Effector memory CD4-positive, alpha-beta T cell (primary cell): Measurements from ENCODE around the gene H2AZ2.
"Not testable (repeated sequence)": the region's sequence is repeated elsewhere in the genome, so short reads cannot be mapped to it uniquely, and the experiment has no call there.

Experiments used
- DNase-seq, 3 donors: peaks; one replicate each; pipeline ENCODE4 v3.0.0-alpha.2; 2020
- H3K27ac ChIP-seq: 2 replicates; pipeline ENCODE4 v1.7.0; 2013; ENCODE audit warnings: mild to moderate bottlenecking, low read length, moderate library complexity; ENCODE audit not compliant: insufficient read depth, poor library complexity, severe bottlenecking
- H3K27me3 ChIP-seq: replicated peaks from 2 replicates; pipeline ENCODE4 v1.7.0; 2013; ENCODE audit warnings: mild to moderate bottlenecking, low read length; ENCODE audit not compliant: insufficient read depth, control insufficient read depth, poor library complexity, severe bottlenecking
- H3K36me3 ChIP-seq: 2 replicates; pipeline ENCODE4 v1.7.0; 2013; ENCODE audit warnings: mild to moderate bottlenecking, low read length, moderate library complexity; ENCODE audit not compliant: control insufficient read depth, insufficient read depth
- H3K4me1 ChIP-seq: 2 replicates; pipeline ENCODE4 v1.7.0; 2013; ENCODE audit warnings: low read length, mild to moderate bottlenecking; ENCODE audit not compliant: control insufficient read depth, insufficient read depth, poor library complexity, severe bottlenecking
- H3K4me3 ChIP-seq: 2 replicates; pipeline ENCODE4 v1.7.0; 2013; ENCODE audit warnings: low read length, low read depth, mild to moderate bottlenecking; ENCODE audit not compliant: insufficient read depth, poor library complexity, severe bottlenecking
- H3K9me3 ChIP-seq: 2 replicates; pipeline ENCODE4 v1.7.0; 2013; ENCODE audit warnings: mild to moderate bottlenecking, low read length, moderate library complexity; ENCODE audit not compliant: control insufficient read depth

Gene H2AZ2

DNA sequence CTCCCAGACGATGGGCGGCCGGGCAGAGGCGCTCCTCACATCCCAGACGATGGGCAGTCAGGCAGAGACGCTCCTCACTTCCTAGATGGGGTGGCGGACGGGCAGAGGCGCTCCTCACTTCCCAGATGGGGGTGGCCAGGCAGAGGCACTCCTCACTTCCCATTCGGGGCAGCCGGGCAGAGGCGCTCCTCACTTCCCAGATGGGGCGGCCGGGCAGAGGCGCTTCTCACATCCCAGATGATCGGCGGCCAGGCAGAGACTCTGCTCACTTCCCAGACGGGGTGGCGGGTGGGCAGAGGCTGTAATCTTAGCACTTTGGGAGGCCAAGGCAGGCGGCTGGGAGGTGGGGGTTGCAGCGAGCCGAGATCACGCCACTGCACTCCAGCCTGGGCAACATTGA lies 24.0 kb upstream of the H2AZ2 start:
- H3K27me3 ChIP-seq: not testable (repeated sequence)

DNA sequence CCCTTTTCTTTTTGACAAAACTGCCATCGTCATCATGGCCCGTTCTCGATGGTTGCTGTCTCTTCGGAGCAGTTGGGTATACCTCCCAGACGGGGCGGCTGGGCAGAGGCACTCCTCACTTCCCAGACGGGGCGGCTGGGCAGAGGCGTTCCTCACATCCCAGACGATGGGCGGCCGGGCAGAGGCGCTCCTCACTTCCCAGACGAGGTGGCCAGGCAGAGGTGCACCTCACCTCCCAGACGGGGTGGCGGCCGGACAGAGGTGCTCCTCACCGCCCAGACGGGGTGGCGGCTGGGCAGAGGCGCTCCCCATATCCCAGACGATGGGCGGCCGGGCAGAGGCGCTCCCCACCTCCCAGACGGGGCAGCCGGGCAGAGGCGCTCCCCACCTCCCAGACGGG lies 22.9 kb upstream of the H2AZ2 start:
- H3K27me3 ChIP-seq, H3K27ac ChIP-seq, DNase-seq, H3K9me3 ChIP-seq, H3K4me3 ChIP-seq, H3K4me1 ChIP-seq, H3K36me3 ChIP-seq: not testable (repeated sequence)

More for the DNA sequence above, 24.0 kb upstream of the H2AZ2 start:
- not testable (repeated sequence) for H3K9me3 ChIP-seq, H3K4me1 ChIP-seq, H3K36me3 ChIP-seq, H3K4me3 ChIP-seq, H3K27ac ChIP-seq, DNase-seq

DNA sequence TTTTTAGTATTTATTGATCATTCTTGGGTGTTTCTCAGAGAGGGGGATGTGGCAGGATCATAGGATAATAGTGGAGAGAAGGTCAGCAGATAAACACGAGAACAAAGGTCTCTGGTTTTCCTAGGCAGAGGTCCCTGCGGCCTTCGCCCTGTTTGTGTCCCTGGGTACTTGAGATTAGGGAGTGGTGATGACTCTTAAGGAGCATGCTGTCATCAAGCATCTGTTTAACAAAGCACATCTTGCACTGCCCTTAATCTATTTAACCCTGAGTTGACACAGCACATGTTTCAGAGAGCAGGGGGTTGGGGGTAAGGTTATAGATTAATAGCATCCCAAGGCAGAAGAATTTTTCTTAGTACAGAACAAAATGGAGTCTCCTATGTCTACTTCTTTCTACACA lies 22.4 kb upstream of the H2AZ2 start:
- not testable (repeated sequence) for H3K36me3 ChIP-seq, H3K27ac ChIP-seq, H3K9me3 ChIP-seq, H3K27me3 ChIP-seq, H3K4me3 ChIP-seq, H3K4me1 ChIP-seq, DNase-seq

DNA sequence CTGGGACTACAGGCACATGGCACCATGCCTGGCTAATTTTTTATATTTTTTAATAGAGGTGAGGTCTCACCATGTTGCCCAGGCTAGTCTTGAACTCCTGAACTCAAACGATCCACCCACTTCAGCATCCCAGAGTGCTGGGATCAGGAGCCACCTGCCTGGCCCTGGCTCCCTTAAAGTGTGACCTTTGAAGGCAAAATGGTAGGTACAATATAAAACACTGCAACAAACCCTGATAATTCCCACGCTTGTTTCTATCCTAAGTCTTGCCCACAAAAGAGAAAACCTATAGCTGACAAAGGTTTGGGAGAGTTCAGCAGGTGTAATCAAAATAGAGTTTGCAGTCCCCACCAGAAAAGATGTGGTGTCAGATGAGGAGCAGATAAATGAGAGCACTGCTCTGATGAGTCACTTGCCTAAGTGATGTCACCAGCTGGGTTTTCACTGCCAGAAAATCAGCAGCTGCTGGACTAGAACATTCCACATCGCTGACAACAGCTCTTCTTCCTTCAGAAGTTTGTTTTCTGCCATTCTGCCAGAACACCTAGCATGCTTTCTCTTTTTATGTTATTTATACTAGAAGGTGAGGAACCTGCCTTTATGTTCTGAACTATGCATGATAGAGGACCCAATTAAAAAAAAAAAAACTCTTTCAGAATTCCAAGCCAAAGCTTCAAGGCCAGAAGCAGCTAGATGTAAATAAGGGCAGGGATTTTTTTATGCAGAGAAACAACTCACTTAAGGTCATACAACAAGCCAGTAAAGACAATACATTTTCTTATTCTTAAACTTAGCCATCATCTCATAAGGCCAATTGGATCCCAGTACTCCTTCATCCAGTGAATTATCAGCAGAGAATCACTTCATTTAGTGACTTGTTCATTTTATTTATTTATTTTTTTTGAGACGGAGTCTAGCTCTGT lies 19.4 kb upstream of the H2AZ2 start:
- H3K27ac ChIP-seq: no peak overlapping the region
- H3K27me3 ChIP-seq: no peaks in the 10 kb centered on the region
- no peaks in the 10 kb centered on the region for H3K9me3 ChIP-seq
- no peaks in the 10 kb centered on the region for H3K4me1 ChIP-seq
- no peak for DNase-seq
- H3K4me3 ChIP-seq: no peak overlapping the region
- no peaks in the 10 kb centered on the region for H3K36me3 ChIP-seq

DNA sequence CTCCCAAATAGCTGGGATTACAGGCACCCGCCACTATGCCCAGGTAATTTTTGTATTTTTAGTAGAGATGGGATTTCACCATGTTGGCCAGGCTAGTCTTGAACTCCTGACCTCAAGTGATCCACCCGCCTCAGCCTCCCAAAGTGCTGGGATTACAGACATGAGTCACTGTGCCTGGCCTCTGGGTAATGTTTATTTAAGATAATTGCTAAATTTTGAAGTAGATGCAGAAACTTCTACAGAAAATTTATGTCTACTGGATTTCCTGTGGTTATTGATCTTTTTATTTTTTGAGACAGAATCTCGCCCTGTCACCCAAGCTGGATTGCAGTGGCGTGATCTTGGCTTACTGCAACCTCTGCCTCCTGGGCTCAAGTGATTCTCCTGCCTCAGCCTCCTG lies 14.1 kb upstream of the H2AZ2 start:
- H3K4me3 ChIP-seq, H3K27me3 ChIP-seq, H3K4me1 ChIP-seq, H3K27ac ChIP-seq, H3K36me3 ChIP-seq, H3K9me3 ChIP-seq, DNase-seq: not testable (repeated sequence)

DNA sequence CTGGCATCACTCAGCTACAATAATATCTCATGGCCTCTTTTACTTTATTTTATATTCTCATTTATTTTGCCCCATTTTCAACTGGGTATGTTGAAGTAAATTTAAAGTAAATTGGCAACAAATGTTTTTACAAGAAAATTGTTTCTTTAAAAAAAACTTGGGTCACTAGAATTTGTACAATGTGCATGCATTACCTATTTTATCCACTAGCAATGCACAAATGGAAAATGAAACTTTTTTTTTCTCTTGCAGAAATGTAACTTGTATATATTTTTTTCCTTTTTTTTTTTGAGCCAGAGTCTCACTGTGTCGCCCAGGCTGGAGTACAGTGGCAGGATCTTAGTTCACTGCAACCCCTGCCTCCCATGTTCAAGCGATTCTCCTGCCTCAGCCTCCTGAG lies 10.3 kb upstream of the H2AZ2 start:
- Histone ChIP-seq H3K9me3 (no peaks in the 10 kb centered on the region), H3K4me1 (no peaks in the 10 kb centered on the region), H3K4me3 (no peak overlapping the region), H3K27me3 (no peaks in the 10 kb centered on the region), H3K27ac (no peak overlapping the region), H3K36me3 (no peaks in the 10 kb centered on the region)
- DNase-seq: no peak

DNA sequence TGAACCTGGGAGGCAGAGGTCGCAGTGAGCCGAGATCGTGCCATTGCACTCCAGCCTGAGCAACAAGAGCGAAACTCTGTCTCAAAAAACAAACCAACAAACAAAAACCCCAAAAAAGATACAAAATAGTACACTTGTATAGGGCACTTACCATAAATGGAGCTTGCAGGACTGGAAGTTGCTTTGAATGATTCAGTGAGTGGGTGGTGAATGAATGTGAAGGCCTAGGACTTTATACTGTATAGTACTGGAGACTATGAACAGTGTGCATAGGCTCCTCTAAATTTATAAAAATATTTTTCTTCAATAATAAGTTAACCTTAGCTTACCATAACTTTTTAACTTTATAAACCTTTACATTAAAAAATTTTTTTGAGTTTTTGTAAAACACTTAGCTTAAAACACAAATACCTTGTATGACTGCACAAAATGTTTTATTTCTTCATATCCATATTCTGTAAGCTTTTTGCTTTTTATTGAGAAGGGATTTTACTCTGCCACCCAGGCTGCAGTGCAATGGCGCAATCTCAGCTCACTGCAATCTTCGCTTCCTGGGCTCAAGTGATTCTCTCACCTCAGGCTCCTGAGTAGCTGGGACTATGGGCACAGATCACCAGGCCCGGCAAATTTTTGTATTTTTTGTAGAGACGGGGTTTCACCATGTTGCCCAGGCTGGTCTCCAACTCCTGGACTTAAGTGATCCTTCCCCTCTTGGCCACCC lies 6.9 kb upstream of the H2AZ2 start:
- no peak for DNase-seq
- Histone ChIP-seq H3K9me3 (no peaks in the 10 kb centered on the region), H3K4me1 (no peaks in the 10 kb centered on the region), H3K36me3 (no peaks in the 10 kb centered on the region), H3K27ac (no peak overlapping the region), H3K4me3 (no peak overlapping the region), H3K27me3 (no peaks in the 10 kb centered on the region)

DNA sequence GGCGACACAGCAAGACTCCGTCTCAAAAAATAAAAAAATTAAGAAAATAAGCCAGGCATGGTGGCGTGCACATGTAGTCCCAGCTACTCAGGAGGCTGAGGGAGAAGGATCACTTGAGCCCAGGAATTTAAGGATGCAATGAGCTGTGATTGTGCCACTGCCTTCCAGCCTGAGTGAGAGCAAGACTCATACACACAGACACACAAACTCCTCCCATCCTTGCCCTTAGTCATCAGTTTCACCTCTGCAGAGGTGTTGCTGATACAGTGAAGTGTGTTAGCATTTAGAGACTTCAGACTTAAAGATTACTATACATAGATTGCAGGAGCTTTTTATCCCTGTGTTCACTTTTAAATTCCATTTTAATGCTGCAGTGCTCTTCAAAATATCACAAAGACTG lies 5.5 kb upstream of the H2AZ2 start:
- Histone ChIP-seq H3K4me1 (no peaks in the 10 kb centered on the region), H3K9me3 (no peaks in the 10 kb centered on the region), H3K36me3 (no peaks in the 10 kb centered on the region), H3K27me3 (no peaks in the 10 kb centered on the region), H3K27ac (no peak overlapping the region), H3K4me3 (no peak overlapping the region)
- DNase-seq: no peak

DNA sequence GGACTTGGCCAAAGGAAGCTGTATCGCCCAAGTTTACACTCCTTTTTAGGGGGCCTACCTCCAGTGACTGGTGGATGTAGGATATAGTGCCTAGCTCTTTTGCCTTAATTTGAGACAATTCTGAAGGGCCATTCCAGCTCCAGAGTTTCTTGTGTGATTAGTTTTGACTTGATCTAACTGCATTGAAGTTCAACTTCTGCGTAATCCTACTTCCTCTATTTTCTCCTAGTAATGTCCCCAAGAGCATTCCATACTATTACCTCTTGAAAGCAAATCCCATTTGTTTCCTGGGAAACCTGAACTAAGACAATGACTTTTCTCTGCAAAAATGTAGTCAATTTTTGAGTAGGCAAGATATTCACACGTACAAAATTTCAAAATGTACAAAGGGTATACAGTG lies 4.7 kb upstream of the H2AZ2 start:
- Histone ChIP-seq H3K36me3 (no peaks in the 10 kb centered on the region), H3K27me3 (no peaks in the 10 kb centered on the region), H3K9me3 (no peaks in the 10 kb centered on the region), H3K27ac (no peak overlapping the region), H3K4me1 (no peaks in the 10 kb centered on the region), H3K4me3 (no peak overlapping the region)
- no peak for DNase-seq

DNA sequence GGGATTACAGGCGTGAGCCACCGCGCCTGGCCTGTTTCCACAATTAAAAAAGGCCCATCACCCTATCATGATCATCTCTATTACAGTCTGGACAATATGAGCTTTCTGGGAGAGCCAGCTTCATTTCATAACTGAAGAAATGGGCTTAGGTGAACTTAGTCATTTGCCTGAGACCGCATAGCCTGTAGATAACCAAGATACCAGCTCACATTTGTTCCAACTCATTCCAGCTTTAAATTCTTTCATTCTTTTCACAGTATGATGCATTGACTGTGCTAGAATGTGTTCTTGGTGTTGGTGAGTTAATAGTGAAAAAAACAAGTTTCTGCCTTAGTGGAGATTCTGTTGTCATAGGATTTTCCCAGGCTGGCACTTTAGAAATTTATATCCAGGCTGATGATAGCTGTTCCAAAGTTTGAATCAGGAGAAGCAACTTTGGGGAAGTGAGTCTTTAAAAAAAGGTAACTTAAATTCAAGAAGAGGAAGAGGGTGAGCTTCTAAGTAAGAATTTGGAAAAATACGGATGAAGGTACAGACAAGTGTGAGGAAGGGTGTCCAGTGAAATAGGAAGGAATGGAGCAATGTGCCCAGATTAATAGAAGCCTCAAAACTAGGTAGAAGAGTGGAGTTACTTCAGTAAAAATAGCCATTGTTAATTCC lies 2.1 kb upstream of the H2AZ2 start:
- H3K4me1 ChIP-seq: peaks cover 3% of the 10 kb centered on the region
- H3K27me3 ChIP-seq: no peaks in the 10 kb centered on the region
- no peak overlapping the region for H3K27ac ChIP-seq
- no peak for DNase-seq
- H3K9me3 ChIP-seq: no peaks in the 10 kb centered on the region
- H3K4me3 ChIP-seq: no peak overlapping the region
- no peaks in the 10 kb centered on the region for H3K36me3 ChIP-seq
